C4-2B (cell line): ENCODE measurements around the gene KTN1.

Experiments
- H3K27ac ChIP-seq: fragments of 450-650 bp; 2 replicates; pipeline ENCODE4 v1.5.1; 2017
- CTCF ChIP-seq: fragments of 450-650 bp; conservative IDR thresholded peaks from 2 replicates; pipeline ENCODE4 v1.5.1; 2017; ENCODE audit warnings: mild to moderate bottlenecking
- ZFX ChIP-seq: fragments of 450-650 bp; IDR thresholded peaks from 2 replicates; pipeline ENCODE4 v1.6.1; 2017

Gene KTN1

GRCh38 chr14:55536204-55536708 is 43.8 kb upstream of the KTN1 start:
- TF ChIP-seq CTCF (no peak), ZFX (no peak)
- H3K27ac ChIP-seq = no peak overlapping the region

GRCh38 chr14:55537782-55538181 is 42.2 kb upstream of the KTN1 start:
- no peak for TF ChIP-seq ZFX
- TF ChIP-seq CTCF = no peak
- no peak overlapping the region for H3K27ac ChIP-seq

GRCh38 chr14:55539975-55540374 is 40.0 kb upstream of the KTN1 start:
- no peak for TF ChIP-seq ZFX
- no peak for TF ChIP-seq CTCF
- H3K27ac ChIP-seq = no peak overlapping the region

GRCh38 chr14:55540847-55541773 is 38.9 kb upstream of the KTN1 start:
- no peak overlapping the region for H3K27ac ChIP-seq
- TF ChIP-seq ZFX = no peak
- no peak for TF ChIP-seq CTCF

GRCh38 chr14:55545779-55546178 is 34.2 kb upstream of the KTN1 start:
- no peak overlapping the region for H3K27ac ChIP-seq
- TF ChIP-seq CTCF (no peak), ZFX (no peak)

- TF ChIP-seq CTCF = no peak
- no peak for TF ChIP-seq ZFX
- H3K27ac ChIP-seq = no peak overlapping the region
Observed at GRCh38 chr14:55546212-55546874, 33.7 kb upstream of the KTN1 start.

- no peak for TF ChIP-seq CTCF
- no peak for TF ChIP-seq ZFX
- H3K27ac ChIP-seq = no peak overlapping the region
Observed at GRCh38 chr14:55547650-55548315, 32.2 kb upstream of the KTN1 start.
